ENCODE data around the gene MPL.
"Not testable (repeated sequence)": the region's sequence is repeated elsewhere in the genome, so short reads cannot be mapped to it uniquely, and the experiment has no call there.

MPL gene

DNA sequence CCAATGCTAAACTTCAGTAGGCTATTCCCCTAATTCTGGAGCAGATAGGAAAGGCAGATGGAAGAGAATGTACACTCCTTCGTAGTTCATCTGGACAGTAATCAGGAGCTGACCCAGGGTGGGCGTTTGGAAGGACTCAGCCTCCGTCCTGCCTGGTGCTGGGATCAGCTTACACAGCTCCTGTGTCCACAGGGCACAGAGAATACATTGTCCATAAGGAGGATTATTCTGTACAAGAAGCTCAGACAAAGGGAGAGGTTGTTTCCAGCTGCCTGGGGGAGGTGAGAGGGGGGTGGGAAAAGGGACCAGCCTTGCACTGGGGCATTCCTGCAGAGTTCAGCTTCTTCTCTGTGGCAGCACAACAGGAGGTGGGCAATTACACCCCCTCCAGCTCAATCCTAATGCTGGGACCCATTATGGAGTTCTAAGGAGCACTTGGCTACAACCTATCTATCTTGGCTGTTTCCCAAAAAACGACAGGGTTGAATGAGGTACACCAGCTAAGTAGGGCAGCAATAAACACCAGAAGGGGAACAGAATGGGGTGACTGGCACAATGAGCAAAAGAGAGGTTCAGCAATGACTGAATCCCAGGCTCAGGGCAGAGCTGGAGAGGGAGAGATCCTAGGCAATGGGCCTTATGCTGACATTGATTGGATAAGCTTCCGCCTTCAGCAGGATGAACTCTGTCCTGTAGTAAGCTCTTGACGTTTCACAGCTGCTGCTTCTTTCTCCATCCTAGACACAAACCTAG lies 44.6 kb downstream of the MPL start:
- DNase-seq, result no peak

DNA sequence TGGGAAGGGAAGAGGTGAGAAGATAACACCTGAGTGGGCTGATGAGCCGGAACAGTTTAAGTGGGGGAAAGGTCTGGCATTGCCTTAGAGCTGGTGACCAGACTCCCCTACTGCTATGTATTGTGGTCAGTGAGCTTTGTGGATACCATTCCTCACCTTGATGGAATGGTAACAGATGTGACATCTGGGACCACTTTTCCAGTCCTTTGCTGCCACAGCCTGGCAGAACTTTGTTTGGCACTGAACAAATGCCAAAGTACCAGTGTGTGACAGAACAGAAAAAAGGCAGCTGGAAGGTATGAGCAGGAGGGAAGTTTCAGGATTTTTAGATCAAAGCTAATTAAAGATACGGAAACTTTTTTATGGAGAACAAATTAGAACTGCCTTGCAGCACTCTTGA lies 45.8 kb downstream of the MPL start:
- no peak for DNase-seq

DNA sequence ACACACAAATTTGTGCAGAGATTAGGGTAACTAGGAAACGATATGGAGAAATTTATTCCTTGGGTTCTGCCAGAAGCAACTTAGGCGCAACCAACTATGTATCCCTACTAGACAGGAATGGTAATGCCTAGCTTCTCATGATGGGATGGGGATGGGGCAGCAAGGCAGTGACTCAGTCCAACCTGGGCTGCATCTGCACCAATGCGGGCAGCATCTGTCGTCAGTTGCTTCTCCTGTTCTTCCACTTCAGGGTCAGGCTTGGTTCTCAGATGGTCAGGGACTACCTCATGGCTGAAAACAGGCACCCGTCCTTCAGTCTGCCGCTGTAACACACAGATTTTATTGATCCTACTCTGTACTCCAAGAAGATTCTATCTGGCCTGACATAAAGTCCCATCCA lies 49.1 kb downstream of the MPL start:
- no peak for DNase-seq

DNA sequence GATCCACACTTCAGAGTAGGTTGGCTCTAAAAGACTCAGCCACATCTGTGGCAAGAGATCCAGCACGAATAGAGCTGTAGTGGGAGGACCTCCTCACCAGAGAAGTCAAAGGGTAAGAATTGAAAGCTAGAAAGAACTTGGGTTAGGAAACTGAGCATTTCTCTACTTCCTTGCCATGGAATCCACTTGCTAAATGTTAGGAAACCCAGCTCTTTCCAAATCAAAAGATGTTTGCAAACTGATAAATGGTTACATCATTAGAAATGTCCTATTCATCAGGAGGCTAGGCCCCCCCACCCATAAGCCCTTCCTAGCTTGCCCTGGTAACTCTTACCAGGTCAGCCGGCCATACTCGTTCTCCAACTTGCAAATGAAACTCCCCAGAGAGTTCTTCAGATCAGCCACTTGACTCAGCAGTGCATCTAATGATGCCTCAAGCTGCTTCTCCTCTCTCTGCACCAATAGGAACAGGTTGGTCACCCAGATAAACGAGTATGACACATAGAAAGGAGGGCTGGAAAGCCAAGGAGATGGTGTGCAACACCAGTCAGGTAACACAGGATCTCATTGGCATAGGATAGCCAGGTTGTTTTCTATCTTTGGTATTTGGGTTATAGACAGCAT lies 50.5 kb downstream of the MPL start:
- DNase-seq, result no peak

DNA sequence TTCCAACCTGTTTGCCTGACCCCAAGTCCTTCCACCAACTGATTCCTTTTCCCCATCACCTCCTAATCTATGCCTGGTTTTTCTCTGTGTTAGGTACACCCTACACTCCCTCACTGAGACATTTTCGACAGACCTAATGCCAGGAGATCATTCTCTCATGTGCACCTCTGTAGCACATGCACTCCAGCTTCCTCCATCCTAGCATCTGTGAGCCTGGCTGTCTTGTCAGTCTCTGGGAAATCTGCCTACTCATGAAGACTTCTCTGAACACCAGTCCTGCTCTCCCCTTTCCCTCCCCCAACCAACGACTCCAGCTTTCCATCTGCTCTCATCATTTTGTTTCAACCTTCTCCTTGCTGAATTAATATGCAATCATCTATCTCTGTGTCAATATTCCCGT lies 51.0 kb downstream of the MPL start:
- DNase-seq, result no peak

DNA sequence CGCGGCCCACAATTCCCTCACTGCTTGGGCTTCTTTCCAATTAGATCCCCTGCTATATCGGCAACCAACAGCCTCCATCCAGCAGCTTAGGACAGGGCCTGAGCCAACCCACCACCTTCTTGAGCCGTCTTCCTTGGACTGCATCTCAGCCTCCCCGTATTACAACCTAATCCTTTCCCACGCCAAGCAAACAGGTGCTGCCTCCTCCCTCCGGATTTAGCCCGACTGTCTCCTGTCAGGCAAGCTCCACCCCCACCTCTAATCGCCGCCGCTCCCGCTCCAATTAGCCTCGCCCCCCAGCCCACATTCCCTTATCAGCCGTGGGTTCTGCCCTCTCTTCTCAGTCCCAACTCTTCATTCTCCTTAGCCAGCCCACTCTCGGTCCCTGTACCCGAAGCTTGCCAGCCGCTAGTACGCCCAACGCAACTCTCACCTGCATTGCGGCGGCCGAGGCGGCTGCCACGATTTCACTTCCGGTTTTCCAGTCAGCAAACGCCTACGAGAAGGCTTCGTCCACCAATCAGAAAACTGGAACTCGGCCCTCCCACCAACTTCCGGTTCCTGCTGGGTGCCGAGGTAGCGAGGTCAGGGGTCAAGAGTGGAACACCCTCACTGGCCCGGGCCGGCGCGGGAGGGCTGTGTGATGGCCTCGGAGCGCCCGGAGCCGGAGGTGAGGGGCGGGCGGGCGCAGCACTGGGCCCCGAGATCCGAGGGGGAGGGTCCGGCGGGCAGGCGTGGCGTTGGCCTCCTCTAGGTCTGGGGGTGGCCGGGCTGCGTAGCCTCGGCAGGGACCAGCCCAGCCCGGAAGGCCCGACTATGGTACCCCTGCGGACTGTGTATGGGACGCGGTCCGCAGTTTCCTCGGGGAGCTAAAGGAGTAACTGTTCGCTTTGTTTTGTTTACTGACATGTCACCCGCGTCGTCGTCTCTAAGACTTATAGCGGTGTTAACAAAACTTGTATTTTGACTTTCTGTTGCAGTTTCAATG lies 52.0 kb downstream of the MPL start, which contains the start of the genes MED8 and SZT2:
Gene MED8 (minus strand): TSS at position 475 of the 988 bp plus-strand sequence. CDS start 36 bp downstream, at position 439.
Gene SZT2 (plus strand): TSS at position 574 of the 988 bp plus-strand sequence. CDS start 70 bp downstream, at position 644.
- DNase-seq, result peak; percentile 68

DNA sequence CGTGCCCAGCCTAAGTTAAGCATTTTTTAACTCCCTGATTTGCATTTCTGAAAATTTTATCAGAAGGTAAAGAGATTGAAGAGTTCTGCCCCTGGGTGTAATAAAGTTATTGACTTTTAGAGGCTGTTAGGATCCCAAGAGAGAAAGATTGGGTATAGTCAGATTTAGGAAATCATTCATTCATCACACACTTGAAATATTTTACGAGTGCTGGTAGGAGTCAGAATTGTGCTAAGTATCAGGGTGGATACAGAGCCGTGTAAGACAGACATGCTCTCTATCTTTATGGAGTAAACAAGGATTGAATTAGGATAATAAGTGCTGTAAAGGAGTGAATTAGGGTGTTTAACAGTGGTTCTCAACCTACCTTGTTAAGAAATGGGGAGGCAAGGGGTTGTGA lies 55.1 kb downstream of the MPL start:
- DNase-seq, result no peak

DNA sequence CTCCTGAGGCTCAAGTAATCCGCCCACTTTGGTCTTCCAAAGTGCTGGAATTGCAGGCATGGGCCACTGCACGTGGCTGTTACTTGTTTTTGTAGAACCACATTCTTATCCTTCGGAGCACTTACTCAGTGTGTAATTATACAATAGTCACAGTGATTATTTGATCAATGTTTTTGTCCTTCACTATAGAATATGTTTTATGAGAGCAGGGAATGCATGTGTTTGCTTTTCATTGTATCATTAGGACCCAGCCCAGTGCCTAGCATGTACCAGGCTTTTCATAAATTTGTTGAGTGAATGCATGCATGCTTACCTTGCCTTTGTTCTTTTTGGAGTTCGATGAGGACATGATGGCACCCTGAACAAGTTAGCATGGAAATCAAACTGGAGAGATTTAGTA lies 57.9 kb downstream of the MPL start:
- no peak for DNase-seq

DNA sequence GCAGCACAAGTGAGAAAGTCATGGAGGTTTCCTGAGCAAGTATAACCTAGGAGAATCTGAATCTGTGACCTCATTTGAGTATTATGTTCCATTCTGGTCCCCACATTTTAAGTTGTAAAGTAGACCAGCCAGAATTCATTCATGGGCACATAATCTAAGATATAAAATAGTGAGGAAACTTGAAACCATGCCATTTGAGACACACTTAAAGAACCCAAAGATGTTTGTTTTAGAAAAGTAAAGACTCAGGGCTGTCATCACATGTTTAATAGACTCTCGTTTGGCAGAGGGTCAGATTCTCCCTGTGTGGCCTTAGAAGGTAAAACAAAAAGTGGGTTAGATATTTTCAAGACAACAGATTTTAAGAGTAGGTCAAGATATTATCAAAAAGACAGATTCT lies 58.4 kb downstream of the MPL start:
- DNase-seq, result no peak

DNA sequence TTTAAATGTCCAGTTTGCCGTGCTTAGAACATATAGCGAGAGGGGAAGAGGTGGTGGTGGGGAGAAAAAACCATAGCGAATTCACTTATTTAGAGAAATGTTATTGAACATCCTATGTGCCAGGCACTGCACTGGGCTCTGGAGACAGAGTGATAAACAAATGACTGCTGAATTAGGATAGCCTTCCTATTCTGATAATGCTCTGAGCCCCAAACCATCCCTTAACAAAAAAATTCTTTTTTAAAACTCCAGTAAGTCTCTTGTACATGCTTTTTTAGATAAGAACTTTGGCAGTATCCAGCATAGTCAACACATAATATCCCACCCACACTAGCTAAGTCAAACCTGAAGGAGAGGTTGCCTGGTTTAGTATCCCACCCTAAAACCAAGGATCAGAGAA lies 60.6 kb downstream of the MPL start:
- no peak for DNase-seq

DNA sequence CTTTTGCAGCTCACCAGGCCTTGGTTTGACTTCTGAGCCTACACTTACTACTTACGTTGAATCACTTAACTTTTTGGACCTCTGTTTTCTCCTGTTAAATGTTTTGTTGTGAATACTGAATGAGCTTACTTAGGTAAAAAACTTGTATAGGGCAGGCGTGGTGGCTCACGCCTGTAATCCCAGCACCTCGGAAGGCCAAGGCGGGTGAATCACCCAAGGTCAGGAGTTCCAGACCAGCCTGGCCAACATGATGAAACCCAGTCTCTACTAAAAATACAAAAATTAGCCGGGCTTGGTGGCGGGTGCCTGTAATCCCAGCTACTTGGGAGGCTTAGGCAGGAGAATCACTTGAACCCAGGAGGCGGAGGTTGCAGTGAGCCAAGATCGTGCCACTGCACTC lies 62.8 kb downstream of the MPL start:
- DNase-seq, result not testable (repeated sequence)

DNA sequence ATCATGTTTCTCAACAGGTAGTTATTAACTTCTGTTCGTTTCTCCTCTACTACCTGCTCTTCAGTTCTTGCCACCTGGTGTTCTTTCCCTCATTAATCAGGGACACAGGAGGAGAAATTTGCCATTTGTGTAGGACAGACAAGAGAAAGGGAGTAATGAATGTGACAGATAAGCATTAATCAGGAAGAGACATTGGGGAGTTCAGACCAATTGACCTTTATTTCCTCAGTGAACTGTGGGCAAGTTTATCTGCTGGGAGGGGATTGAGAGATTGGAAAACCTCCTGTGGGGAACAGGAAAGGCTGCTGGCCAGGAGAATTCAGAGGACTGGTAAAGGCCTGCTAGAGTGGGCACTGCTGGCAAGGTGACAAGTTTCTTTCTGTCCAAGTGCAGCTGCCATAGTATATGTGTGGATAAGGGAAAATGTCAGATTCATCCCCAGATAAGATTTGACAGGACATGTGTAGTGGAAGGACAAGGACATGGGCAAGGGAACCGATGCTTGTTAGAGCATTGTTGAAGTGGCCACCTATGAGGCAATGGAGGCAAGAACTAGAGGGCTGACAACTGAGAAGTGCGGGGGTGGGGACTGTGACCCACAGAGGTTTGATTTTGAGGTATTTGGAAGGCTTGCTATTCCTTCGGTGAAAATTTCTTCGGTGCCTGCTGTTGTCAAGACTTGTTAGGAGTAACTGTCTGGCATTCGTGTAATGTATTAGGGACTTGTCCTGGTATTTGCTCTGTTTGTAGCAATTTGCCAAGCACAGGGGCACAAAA lies 64.7 kb downstream of the MPL start:
- no peak for DNase-seq
